Ammon's horn (tissue), 1 donor: ENCODE data around the gene NUAK1.

Source experiments
- DNase-seq: peaks from one replicate; pipeline ENCODE4 v3.0.0-alpha.2; 2016; ENCODE audit warnings: low spot score

NUAK1 gene

GRCh38 chr12:106138633-106139421 is at the start of gene NUAK1:
TSS of gene NUAK1 (minus strand) at chr12:106138954. CDS start at chr12:106138653, 301 bp downstream.
- DNase-seq: peak; percentile 90

DNA sequence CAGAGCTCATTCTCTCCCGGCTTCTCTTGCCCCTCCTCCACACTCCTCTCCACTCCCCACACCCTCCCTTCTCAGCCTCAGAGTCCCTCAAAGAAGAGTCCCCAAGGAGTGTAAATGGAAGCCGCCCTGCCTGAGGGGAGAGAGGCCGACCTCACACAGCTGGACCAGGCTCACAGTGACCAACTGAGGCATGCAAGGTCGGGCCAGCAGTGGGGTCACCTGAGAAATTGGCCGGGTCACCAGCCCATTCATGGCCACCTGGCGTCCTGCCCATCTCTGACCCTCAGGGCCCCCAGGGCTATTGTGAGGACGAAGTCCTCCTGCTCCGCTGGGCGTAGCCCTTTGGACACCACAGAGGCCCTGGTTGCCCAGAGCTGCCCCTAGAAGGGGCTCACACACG is 49.5 kb upstream of the NUAK1 start:
- no peak for DNase-seq

GRCh38 chr12:106187842-106188241 is 49.1 kb upstream of the NUAK1 start:
- no peak for DNase-seq

- no peak for DNase-seq
Measured at GRCh38 chr12:106187155-106187789, 48.5 kb upstream of the NUAK1 start.

DNA sequence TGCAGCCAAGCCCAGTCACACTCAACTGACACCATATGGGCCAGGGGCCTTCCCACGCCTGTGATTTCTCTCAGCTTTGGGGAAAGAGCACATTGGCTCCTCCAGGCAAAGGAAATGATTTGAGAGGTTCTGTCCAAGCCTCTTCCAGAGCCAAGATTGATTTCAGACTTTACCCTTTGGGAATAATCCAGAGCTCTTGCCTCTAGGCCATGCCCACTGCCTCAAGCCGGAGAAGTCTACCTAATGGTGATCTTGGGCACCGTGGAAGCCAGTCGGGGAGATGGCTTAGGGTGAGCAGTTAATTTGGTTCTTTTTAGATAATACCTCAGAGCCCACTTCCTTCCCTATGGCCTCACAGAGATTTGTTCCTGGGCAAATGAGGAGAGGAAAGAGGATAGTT is 45.0 kb upstream of the NUAK1 start:
- no peak for DNase-seq

DNA sequence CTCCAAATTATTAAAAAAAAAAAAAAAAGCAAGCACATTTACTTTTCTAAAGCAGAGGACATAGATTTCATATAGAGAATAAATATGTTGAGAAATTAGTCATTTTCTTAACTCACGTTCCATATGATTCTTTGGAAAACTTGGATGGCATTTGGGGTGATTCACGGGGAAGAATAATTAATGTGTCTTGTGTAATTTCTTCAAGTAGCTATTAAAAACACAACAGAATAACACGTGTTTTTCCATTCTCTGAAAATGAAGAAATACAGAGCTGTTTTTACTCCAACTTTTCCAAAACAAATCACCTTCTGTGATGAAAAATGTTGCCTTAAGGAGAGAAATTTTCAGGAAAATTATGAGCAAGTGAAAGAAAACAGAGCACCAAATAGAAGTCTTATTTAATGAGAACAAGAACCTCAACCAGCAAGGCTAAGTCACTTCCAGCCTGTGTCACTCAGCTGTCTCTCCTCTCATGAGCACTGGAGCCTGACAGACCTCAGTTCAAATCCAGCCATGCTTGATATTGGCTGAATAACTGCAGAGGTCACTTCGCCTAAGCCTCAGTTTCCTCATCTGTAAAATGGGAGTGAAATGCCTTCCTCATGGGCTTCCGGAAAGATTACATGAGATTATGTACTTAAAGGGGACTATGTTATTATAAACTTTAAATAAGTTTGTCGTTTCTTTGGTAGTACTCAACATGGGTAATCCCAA is 42.8 kb upstream of the NUAK1 start:
- no peak for DNase-seq

GRCh38 chr12:106179086-106179485 is 40.3 kb upstream of the NUAK1 start:
- no peak for DNase-seq

DNA sequence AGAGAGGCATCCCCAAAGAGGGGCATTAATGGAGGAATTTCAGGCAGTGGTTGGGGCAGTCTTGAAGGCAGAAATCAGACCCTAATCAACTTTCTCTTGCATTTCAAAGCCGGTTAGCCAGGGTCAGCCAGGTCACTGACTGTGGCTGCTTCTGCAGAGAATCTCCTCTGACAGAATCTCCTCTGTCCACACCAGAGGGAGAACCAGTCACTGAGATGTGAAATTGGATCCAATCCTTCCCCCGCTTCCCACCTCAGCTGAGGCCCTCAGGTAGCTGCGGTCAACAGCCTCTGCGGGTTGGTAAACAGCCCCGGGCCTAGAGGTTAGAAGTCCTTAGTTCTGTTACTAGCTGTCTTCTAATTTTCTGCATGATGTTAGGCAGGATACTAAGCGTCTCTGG is 39.8 kb upstream of the NUAK1 start:
- DNase-seq: no peak

- no peak for DNase-seq
Measured at GRCh38 chr12:106176560-106176959, 37.8 kb upstream of the NUAK1 start.

- no peak for DNase-seq
Measured at GRCh38 chr12:106174876-106175275, 36.1 kb upstream of the NUAK1 start.

- no peak for DNase-seq
Measured at GRCh38 chr12:106173442-106173841, 34.7 kb upstream of the NUAK1 start.

- peak; percentile 63 for DNase-seq
Measured at GRCh38 chr12:106171117-106171750, 32.5 kb upstream of the NUAK1 start.

GRCh38 chr12:106170285-106170684 is 31.5 kb upstream of the NUAK1 start:
- DNase-seq: no peak

DNA sequence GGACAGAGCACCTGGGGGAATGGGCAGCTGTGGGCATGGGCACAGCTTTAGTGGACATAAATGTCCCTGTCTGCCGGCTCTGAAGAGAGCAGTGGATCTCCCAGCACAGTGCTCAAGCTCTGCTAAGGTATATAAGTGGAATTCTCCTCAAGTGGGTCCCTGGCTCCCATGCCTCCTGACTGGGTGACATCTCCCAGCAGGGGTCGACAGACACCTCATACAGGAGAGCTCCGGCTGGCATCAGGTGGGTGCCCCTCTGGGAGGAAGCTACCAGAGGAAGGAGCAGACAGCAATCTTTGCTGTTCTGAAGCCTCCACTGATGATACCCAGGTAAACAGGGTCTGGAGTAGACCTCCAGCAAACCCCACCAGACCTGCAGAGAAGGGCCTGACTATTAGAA is 25.0 kb upstream of the NUAK1 start:
- DNase-seq: no peak

DNA sequence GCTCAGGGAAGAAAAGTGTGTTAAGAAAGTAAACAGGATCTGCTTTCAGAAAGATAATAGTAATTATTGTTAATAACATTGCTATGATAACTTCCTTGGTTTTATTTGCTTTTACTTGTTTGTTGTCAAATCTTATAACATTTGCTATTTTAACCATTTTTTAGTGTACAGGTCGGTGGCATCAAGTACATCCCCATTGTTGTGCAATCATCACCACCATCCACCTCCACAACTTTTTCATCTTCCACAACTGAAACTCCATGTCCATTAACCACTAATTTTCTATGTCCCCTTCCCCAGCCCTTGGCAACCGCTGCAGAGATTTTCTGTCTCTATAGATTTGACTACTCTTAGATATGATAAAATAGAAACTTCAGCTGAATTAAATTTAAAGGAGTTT is 22.7 kb upstream of the NUAK1 start:
- DNase-seq: no peak

- no peak for DNase-seq
Measured at GRCh38 chr12:106160915-106161314, 22.2 kb upstream of the NUAK1 start.

- no peak for DNase-seq
Measured at GRCh38 chr12:106157802-106158201, 19.0 kb upstream of the NUAK1 start.

GRCh38 chr12:106154751-106155273 is 16.1 kb upstream of the NUAK1 start:
- DNase-seq: no peak

GRCh38 chr12:106152334-106152733 is 13.6 kb upstream of the NUAK1 start:
- DNase-seq: no peak

GRCh38 chr12:106150555-106150954 is 11.8 kb upstream of the NUAK1 start:
- no peak for DNase-seq

GRCh38 chr12:106149096-106149784 is 10.5 kb upstream of the NUAK1 start:
- DNase-seq: peak; percentile 65

DNA sequence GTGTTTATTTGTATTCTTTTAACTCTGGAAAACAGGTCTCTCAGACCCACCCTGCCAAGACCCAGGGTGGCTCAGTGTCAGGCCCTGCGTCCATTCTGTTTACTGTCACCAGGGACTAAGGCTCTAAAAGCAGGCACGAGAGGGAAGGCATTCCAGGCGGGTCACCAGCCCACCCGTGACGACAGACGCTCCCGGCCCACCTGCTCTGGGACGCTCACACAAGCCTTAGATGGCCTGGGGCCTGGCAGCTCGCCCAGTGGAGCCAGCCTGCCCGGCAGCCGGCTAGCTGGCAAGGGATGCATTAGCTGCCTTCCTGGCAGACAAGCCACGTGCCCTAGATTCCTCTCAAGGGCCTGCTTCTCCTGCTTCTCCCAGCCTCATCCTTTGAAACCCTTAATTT is 9.2 kb upstream of the NUAK1 start:
- peak; percentile 87 for DNase-seq
